ENCODE data around the gene DAAM1. TPM values are rescaled to one million over a fixed set of nuclear protein-coding genes. Genes with fewer than 3 reads are reported as not detected.

Gene DAAM1
- 25.9 and 43.8 TPM in 2 replicates for total RNA-seq (2014; rRNA removed; shearing (Covaris generic); ENCODE audit: low replicate concordance)

DNA sequence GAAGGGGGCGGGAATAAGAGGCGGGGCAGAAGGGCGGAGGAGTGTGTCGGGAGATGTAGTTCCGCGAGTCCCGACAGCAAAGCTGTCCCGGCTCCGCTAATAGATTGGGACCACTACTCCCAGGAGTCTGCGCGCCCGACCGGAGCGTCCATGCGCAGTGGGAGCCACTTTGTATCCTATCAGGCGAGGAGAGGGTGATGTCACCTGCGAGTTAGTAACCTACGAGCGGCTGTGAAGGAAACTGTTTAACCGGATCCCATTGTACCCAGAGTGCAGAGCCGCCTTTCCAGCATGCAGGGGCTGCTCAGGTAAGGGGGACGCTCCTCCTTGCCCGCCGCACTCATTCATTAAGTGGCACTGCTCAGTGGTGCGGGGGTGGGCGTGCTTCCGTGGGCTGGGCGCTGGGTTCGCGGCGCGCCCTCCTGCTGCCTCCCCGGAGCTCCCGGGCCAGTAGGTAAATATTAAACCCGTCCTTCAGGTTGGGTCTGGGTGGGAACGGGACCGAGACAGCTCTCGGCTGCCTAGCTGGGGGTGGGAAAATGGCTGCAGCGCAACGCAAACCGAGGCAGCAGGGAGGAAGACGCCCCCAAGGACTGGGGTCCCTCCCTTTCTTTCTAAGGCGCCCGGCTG lies at the start of gene DAAM1:
Gene DAAM1, plus strand, starts transcription at position 207 of the 630 bp plus-strand sequence. CDS start 74,811 bp downstream, outside the sequence.
- peak within 1 kb of the TSS; percentile 90 for H3K4me3 ChIP-seq (ENCODE audit: low read length)
- H3K4me2 ChIP-seq (ENCODE audit: low read depth, low read length, poor library complexity, severe bottlenecking) = peak within 1 kb of the TSS; percentile 97
- peak; percentile 100 for DNase-seq
- H3K9me2 ChIP-seq (replicated peaks; ENCODE audit: insufficient read depth, low read length) = no peaks in the 10 kb centered on the region
- no peaks in the 10 kb centered on the region for H3K36me3 ChIP-seq (ENCODE audit: insufficient read depth, low read length)
- 0 out of 2 replicates have a peak, but pooled peaks cover 3% of the 10 kb centered on the region for H3K27me3 ChIP-seq (ENCODE audit: low read length)
- peaks cover 18% of the 10 kb centered on the region for H3K79me2 ChIP-seq (ENCODE audit: low read length)
- peak within 1 kb of the TSS; percentile 99 for H2AFZ ChIP-seq (ENCODE audit: low read length)
- peaks cover 38% of the 10 kb centered on the region for H3K4me1 ChIP-seq (ENCODE audit: low read length)
- H3K27ac ChIP-seq (ENCODE audit: low read length) = peak within 1 kb of the TSS; percentile 12; the same call in 1 of the 2 replicates
- peak within 1 kb of the TSS; percentile 80 for H3K9ac ChIP-seq (ENCODE audit: low read length)
- no peaks in the 10 kb centered on the region for H3K9me3 ChIP-seq (ENCODE audit: low read length)
- H4K20me1 ChIP-seq (ENCODE audit: insufficient read depth, low read depth, low read length) = peaks cover 25% of the 10 kb centered on the region

- DNase-seq = no peak
- no peaks in the 10 kb centered on the region for H3K79me2 ChIP-seq (ENCODE audit: low read length)
These were observed 49.1 kb upstream of the DAAM1 start for GRCh38 chr14:59139324-59139723.

DNA sequence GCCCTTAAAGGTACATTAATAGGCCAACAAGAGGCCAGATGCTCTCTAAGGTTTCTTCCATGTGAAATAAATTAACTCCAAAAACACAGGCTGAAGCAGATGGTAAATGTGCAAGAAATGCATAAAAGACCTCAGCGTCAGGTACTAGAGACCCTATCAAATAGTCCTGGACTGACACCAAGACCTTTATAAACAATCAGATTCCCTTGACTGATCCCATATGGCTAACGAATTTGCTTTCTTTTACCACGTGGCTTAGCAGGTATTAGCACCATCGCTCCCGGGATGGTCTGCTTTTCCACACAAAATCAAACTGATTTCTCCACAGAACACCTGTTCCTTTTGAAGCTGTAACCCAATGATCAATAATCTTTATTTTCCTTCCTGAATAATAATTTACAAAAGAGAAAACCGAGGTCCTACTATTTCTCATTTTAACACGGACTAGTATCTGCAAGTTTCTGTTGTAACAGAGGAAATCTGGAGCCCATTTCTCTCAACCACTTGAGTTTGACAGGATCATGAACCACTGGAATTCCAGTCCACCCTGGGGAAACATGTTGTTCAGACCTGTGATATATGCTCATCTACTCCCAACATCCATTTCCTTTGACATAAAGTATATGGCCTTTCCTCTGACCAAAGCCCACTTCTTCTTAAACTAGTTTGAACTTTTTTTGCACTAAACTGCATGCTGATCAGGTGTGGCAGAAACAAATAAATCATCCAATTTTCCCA lies 48.2 kb upstream of the DAAM1 start:
- Histone ChIP-seq H3K27me3 (ENCODE audit: low read length) (no peaks in the 10 kb centered on the region), H3K79me2 (ENCODE audit: low read length) (no peaks in the 10 kb centered on the region), H3K9me2 (replicated peaks; ENCODE audit: insufficient read depth, low read length) (no peaks in the 10 kb centered on the region), H3K27ac (ENCODE audit: low read length) (no peak overlapping the region), H3K9me3 (ENCODE audit: low read length) (no peaks in the 10 kb centered on the region), H3K4me3 (ENCODE audit: low read length) (no peak overlapping the region), H3K4me2 (ENCODE audit: low read depth, low read length, poor library complexity, severe bottlenecking) (no peak overlapping the region), H3K36me3 (ENCODE audit: insufficient read depth, low read length) (no peaks in the 10 kb centered on the region), H2AFZ (ENCODE audit: low read length) (no peak overlapping the region), H3K4me1 (ENCODE audit: low read length) (no peaks in the 10 kb centered on the region), H3K9ac (ENCODE audit: low read length) (no peak overlapping the region), H4K20me1 (ENCODE audit: insufficient read depth, low read depth, low read length) (no peaks in the 10 kb centered on the region)
- no peak for DNase-seq

More at GRCh38 chr14:59139324-59139723, 49.1 kb upstream of the DAAM1 start:
- Histone ChIP-seq H3K4me3 (ENCODE audit: low read length) (no peak overlapping the region), H3K9ac (ENCODE audit: low read length) (no peak overlapping the region), H2AFZ (ENCODE audit: low read length) (no peak overlapping the region), H3K4me2 (ENCODE audit: low read depth, low read length, poor library complexity, severe bottlenecking) (no peak overlapping the region), H4K20me1 (ENCODE audit: insufficient read depth, low read depth, low read length) (no peaks in the 10 kb centered on the region), H3K9me2 (replicated peaks; ENCODE audit: insufficient read depth, low read length) (no peaks in the 10 kb centered on the region), H3K4me1 (ENCODE audit: low read length) (no peaks in the 10 kb centered on the region), H3K36me3 (ENCODE audit: insufficient read depth, low read length) (no peaks in the 10 kb centered on the region), H3K27ac (ENCODE audit: low read length) (no peak overlapping the region), H3K9me3 (ENCODE audit: low read length) (no peaks in the 10 kb centered on the region), H3K27me3 (ENCODE audit: low read length) (no peaks in the 10 kb centered on the region)

GRCh38 chr14:59146484-59146883 lies 42.0 kb upstream of the DAAM1 start:
- Histone ChIP-seq H2AFZ (ENCODE audit: low read length) (no peak overlapping the region), H3K27ac (ENCODE audit: low read length) (no peak overlapping the region), H3K36me3 (ENCODE audit: insufficient read depth, low read length) (no peaks in the 10 kb centered on the region), H3K79me2 (ENCODE audit: low read length) (no peaks in the 10 kb centered on the region), H3K27me3 (ENCODE audit: low read length) (no peaks in the 10 kb centered on the region), H4K20me1 (ENCODE audit: insufficient read depth, low read depth, low read length) (no peaks in the 10 kb centered on the region), H3K4me3 (ENCODE audit: low read length) (no peak overlapping the region), H3K9ac (ENCODE audit: low read length) (no peak overlapping the region), H3K4me1 (ENCODE audit: low read length) (peaks cover 26% of the 10 kb centered on the region), H3K9me2 (replicated peaks; ENCODE audit: insufficient read depth, low read length) (no peaks in the 10 kb centered on the region), H3K9me3 (ENCODE audit: low read length) (no peaks in the 10 kb centered on the region), H3K4me2 (ENCODE audit: low read depth, low read length, poor library complexity, severe bottlenecking) (no peak overlapping the region)
- DNase-seq = no peak

- no peak overlapping the region for H3K4me2 ChIP-seq (ENCODE audit: low read depth, low read length, poor library complexity, severe bottlenecking)
- H3K27ac ChIP-seq (ENCODE audit: low read length) = no peak overlapping the region
- no peaks in the 10 kb centered on the region for H3K9me3 ChIP-seq (ENCODE audit: low read length)
- no peaks in the 10 kb centered on the region for H3K36me3 ChIP-seq (ENCODE audit: insufficient read depth, low read length)
- no peaks in the 10 kb centered on the region for H4K20me1 ChIP-seq (ENCODE audit: insufficient read depth, low read depth, low read length)
- H3K9ac ChIP-seq (ENCODE audit: low read length) = no peak overlapping the region
- H3K4me3 ChIP-seq (ENCODE audit: low read length) = no peak overlapping the region
- no peak overlapping the region for H2AFZ ChIP-seq (ENCODE audit: low read length)
- H3K27me3 ChIP-seq (ENCODE audit: low read length) = no peaks in the 10 kb centered on the region
- peaks cover 26% of the 10 kb centered on the region for H3K4me1 ChIP-seq (ENCODE audit: low read length)
- no peaks in the 10 kb centered on the region for H3K9me2 ChIP-seq (replicated peaks; ENCODE audit: insufficient read depth, low read length)
- no peaks in the 10 kb centered on the region for H3K79me2 ChIP-seq (ENCODE audit: low read length)
- no peak for DNase-seq
These were observed 41.5 kb upstream of the DAAM1 start for GRCh38 chr14:59147007-59147406.

- Histone ChIP-seq H3K9me3 (ENCODE audit: low read length) (no peaks in the 10 kb centered on the region), H3K4me2 (ENCODE audit: low read depth, low read length, poor library complexity, severe bottlenecking) (peak overlapping the region; percentile 54), H3K27me3 (ENCODE audit: low read length) (no peaks in the 10 kb centered on the region), H3K9ac (ENCODE audit: low read length) (no peak overlapping the region), H2AFZ (ENCODE audit: low read length) (no peak overlapping the region), H3K4me1 (ENCODE audit: low read length) (peaks cover 26% of the 10 kb centered on the region), H4K20me1 (ENCODE audit: insufficient read depth, low read depth, low read length) (no peaks in the 10 kb centered on the region), H3K9me2 (replicated peaks; ENCODE audit: insufficient read depth, low read length) (no peaks in the 10 kb centered on the region), H3K27ac (ENCODE audit: low read length) (no peak overlapping the region), H3K79me2 (ENCODE audit: low read length) (no peaks in the 10 kb centered on the region), H3K4me3 (ENCODE audit: low read length) (no peak overlapping the region; the same call in 1 of the 2 replicates), H3K36me3 (ENCODE audit: insufficient read depth, low read length) (no peaks in the 10 kb centered on the region)
- DNase-seq = peak; percentile 71
These were observed 40.0 kb upstream of the DAAM1 start for GRCh38 chr14:59148334-59148900.

GRCh38 chr14:59150990-59151389 lies 37.5 kb upstream of the DAAM1 start:
- H3K9me2 ChIP-seq (replicated peaks; ENCODE audit: insufficient read depth, low read length) = no peaks in the 10 kb centered on the region
- no peaks in the 10 kb centered on the region for H3K79me2 ChIP-seq (ENCODE audit: low read length)
- H3K9me3 ChIP-seq (ENCODE audit: low read length) = no peaks in the 10 kb centered on the region
- H3K36me3 ChIP-seq (ENCODE audit: insufficient read depth, low read length) = no peaks in the 10 kb centered on the region
- H3K4me2 ChIP-seq (ENCODE audit: low read depth, low read length, poor library complexity, severe bottlenecking) = no peak overlapping the region
- H4K20me1 ChIP-seq (ENCODE audit: insufficient read depth, low read depth, low read length) = no peaks in the 10 kb centered on the region
- peaks cover 26% of the 10 kb centered on the region for H3K4me1 ChIP-seq (ENCODE audit: low read length)
- no peak overlapping the region for H3K9ac ChIP-seq (ENCODE audit: low read length)
- peak; percentile 65 for DNase-seq
- H3K27ac ChIP-seq (ENCODE audit: low read length) = no peak overlapping the region
- H3K27me3 ChIP-seq (ENCODE audit: low read length) = no peaks in the 10 kb centered on the region
- no peak overlapping the region for H2AFZ ChIP-seq (ENCODE audit: low read length)
- H3K4me3 ChIP-seq (ENCODE audit: low read length) = no peak overlapping the region

DNA sequence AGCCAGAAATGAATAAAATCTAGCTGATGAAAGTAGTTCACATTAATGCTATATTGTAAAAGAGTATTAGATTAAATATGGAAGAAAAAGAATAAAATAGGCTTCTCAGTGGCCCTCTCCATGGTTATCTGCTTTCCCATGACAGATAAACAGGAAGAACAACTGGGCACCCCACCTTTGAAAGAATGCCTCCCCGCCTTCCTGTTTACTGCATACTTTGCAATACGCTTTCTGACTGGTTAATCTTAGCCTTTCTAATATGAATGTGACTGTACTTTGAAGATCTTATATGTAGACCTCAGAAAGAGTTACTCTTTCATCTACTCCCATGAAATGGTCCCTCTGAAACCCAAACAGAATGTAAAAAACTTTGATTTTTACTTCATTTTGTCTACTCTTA lies 34.1 kb upstream of the DAAM1 start:
- Histone ChIP-seq H3K27ac (ENCODE audit: low read length) (no peak overlapping the region), H2AFZ (ENCODE audit: low read length) (no peak overlapping the region), H3K9me3 (ENCODE audit: low read length) (no peaks in the 10 kb centered on the region), H3K4me3 (ENCODE audit: low read length) (no peak overlapping the region), H3K4me1 (ENCODE audit: low read length) (peaks cover 7% of the 10 kb centered on the region), H3K36me3 (ENCODE audit: insufficient read depth, low read length) (no peaks in the 10 kb centered on the region), H3K79me2 (ENCODE audit: low read length) (no peaks in the 10 kb centered on the region), H4K20me1 (ENCODE audit: insufficient read depth, low read depth, low read length) (no peaks in the 10 kb centered on the region), H3K9ac (ENCODE audit: low read length) (no peak overlapping the region), H3K9me2 (replicated peaks; ENCODE audit: insufficient read depth, low read length) (no peaks in the 10 kb centered on the region), H3K27me3 (ENCODE audit: low read length) (no peaks in the 10 kb centered on the region), H3K4me2 (ENCODE audit: low read depth, low read length, poor library complexity, severe bottlenecking) (no peak overlapping the region)
- DNase-seq = no peak
